Muscle layer of colon (tissue), 2 donors: ENCODE data around the gene CREB3L4.
"Not testable (repeated sequence)": the region's sequence is repeated elsewhere in the genome, so short reads cannot be mapped to it uniquely, and the experiment has no call there.

Source experiments
- H3K27ac ChIP-seq: one replicate; pipeline ENCODE4 v1.7.0; 2013; ENCODE audit warnings: low read depth, mild to moderate bottlenecking, low read length, moderate library complexity
- H3K27me3 ChIP-seq, 2 donors: one replicate each; pipeline ENCODE4 v1.7.0; 2013; ENCODE audit warnings: low read length in 2 of 2, mild to moderate bottlenecking in 2 of 2; ENCODE audit not compliant: insufficient read depth in 2 of 2, control insufficient read depth in 1 of 2
- H3K36me3 ChIP-seq: one replicate; pipeline ENCODE4 v1.7.0; 2013; ENCODE audit warnings: mild to moderate bottlenecking, low read length; ENCODE audit not compliant: insufficient read depth
- H3K4me1 ChIP-seq: one replicate; pipeline ENCODE4 v1.7.0; 2013; ENCODE audit warnings: mild to moderate bottlenecking, low read length; ENCODE audit not compliant: insufficient read depth
- H3K4me3 ChIP-seq, 2 donors: one replicate each; pipeline ENCODE4 v1.7.0; 2013; ENCODE audit warnings: low read length in 2 of 2, low read depth in 1 of 2, mild to moderate bottlenecking in 1 of 2, moderate library complexity in 1 of 2
- H3K9ac ChIP-seq: one replicate; pipeline ENCODE4 v1.7.0; 2013; ENCODE audit warnings: low read length
- H3K9me3 ChIP-seq: one replicate; pipeline ENCODE4 v1.7.0; 2013; ENCODE audit warnings: mild to moderate bottlenecking, low read length
- donor health status: abdominal sarcoma.
- donor health status: Adenocarcinoma of cecum.

The CREB3L4 gene

GRCh38 chr1:153963850-153964331 lies 3.8 kb upstream of the CREB3L4 start:
- Histone ChIP-seq H3K36me3 (peaks cover 18% of the 10 kb centered on the region), H3K9ac (peak overlapping the region; percentile 85), H3K4me1 (peaks cover 57% of the 10 kb centered on the region)

GRCh38 chr1:153968000-153968363 lies 280 bp downstream of the CREB3L4 start:
- Histone ChIP-seq H3K36me3 (no peaks in the 10 kb centered on the region), H3K27me3 (no peaks in the 10 kb centered on the region), H3K27ac (peak overlapping the region; percentile 73), H3K9ac (peak overlapping the region; percentile 44), H3K4me1 (peaks cover 29% of the 10 kb centered on the region), H3K9me3 (no peaks in the 10 kb centered on the region), H3K4me3 (peak overlapping the region; percentile 66 to 93)

More at GRCh38 chr1:153963850-153964331, 3.8 kb upstream of the CREB3L4 start:
- H3K9me3 ChIP-seq = no peaks in the 10 kb centered on the region
- H3K4me3 ChIP-seq = peak overlapping the region; percentile 67 to 79
- no peaks in the 10 kb centered on the region for H3K27me3 ChIP-seq
- peak overlapping the region; percentile 93 for H3K27ac ChIP-seq

GRCh38 chr1:153968408-153968807 lies 706 bp downstream of the CREB3L4 start:
- Histone ChIP-seq H3K27me3 (no peaks in the 10 kb centered on the region), H3K27ac (peak overlapping the region; percentile 73), H3K4me3 (peak overlapping the region; percentile 66 to 93), H3K9me3 (no peaks in the 10 kb centered on the region), H3K36me3 (peaks cover 4% of the 10 kb centered on the region), H3K4me1 (peaks cover 29% of the 10 kb centered on the region), H3K9ac (peak overlapping the region; percentile 44)

- peaks cover 27% of the 10 kb centered on the region for H3K4me1 ChIP-seq
- no peak overlapping the region for H3K9ac ChIP-seq
Observed at GRCh38 chr1:153968972-153969371, 1.3 kb downstream of the CREB3L4 start.

GRCh38 chr1:153970346-153970745 lies 2.6 kb downstream of the CREB3L4 start:
- Histone ChIP-seq H3K9me3 (no peaks in the 10 kb centered on the region), H3K4me3 (no peak overlapping the region), H3K36me3 (peaks cover 21% of the 10 kb centered on the region), H3K4me1 (peaks cover 20% of the 10 kb centered on the region), H3K27me3 (no peaks in the 10 kb centered on the region), H3K9ac (no peak overlapping the region), H3K27ac (no peak overlapping the region)

More at GRCh38 chr1:153968972-153969371, 1.3 kb downstream of the CREB3L4 start:
- Histone ChIP-seq H3K27ac (no peak overlapping the region), H3K36me3 (peaks cover 10% of the 10 kb centered on the region), H3K4me3 (no peak overlapping the region), H3K27me3 (no peaks in the 10 kb centered on the region), H3K9me3 (no peaks in the 10 kb centered on the region)

GRCh38 chr1:153973071-153973470 lies 5.4 kb downstream of the CREB3L4 start:
- no peaks in the 10 kb centered on the region for H3K9me3 ChIP-seq
- H3K9ac ChIP-seq = no peak overlapping the region
- H3K27me3 ChIP-seq = no peaks in the 10 kb centered on the region
- H3K4me3 ChIP-seq = no peak overlapping the region
- H3K27ac ChIP-seq = no peak overlapping the region
- H3K36me3 ChIP-seq = peaks cover 30% of the 10 kb centered on the region
- H3K4me1 ChIP-seq = peaks cover 23% of the 10 kb centered on the region

GRCh38 chr1:153973525-153973924 lies 5.8 kb downstream of the CREB3L4 start:
- Histone ChIP-seq H3K36me3 (peaks cover 30% of the 10 kb centered on the region), H3K9ac (no peak overlapping the region), H3K9me3 (no peaks in the 10 kb centered on the region), H3K4me1 (peaks cover 22% of the 10 kb centered on the region), H3K4me3 (no peak overlapping the region), H3K27me3 (no peaks in the 10 kb centered on the region), H3K27ac (no peak overlapping the region)

- H3K9ac ChIP-seq = peak overlapping the region; percentile 95
- peak overlapping the region; percentile 86 to 97 for H3K4me3 ChIP-seq
- H3K9me3 ChIP-seq = no peaks in the 10 kb centered on the region
- peaks cover 35% of the 10 kb centered on the region for H3K36me3 ChIP-seq
- peaks cover 20% of the 10 kb centered on the region for H3K4me1 ChIP-seq
- no peaks in the 10 kb centered on the region for H3K27me3 ChIP-seq
- H3K27ac ChIP-seq = peak overlapping the region; percentile 96
Observed at GRCh38 chr1:153976819-153977249, 9.1 kb downstream of the CREB3L4 start.

- Histone ChIP-seq H3K4me1 (peaks cover 20% of the 10 kb centered on the region), H3K4me3 (peak within 1 kb of the TSS; percentile 86 to 97), H3K9ac (peak within 1 kb of the TSS; percentile 95), H3K27ac (peak within 1 kb of the TSS; percentile 96), H3K27me3 (no peaks in the 10 kb centered on the region), H3K36me3 (peaks cover 42% of the 10 kb centered on the region), H3K9me3 (no peaks in the 10 kb centered on the region)
Observed at GRCh38 chr1:153977250-153978240, 9.8 kb downstream of the CREB3L4 start, which contains the start of gene JTB. Gene JTB (minus strand): TSS chr1:153977674. CDS start chr1:153977252, 422 bp downstream.

- H3K4me1 ChIP-seq = peaks cover 20% of the 10 kb centered on the region
- H3K27me3 ChIP-seq = no peaks in the 10 kb centered on the region
- no peaks in the 10 kb centered on the region for H3K9me3 ChIP-seq
- H3K27ac ChIP-seq = peak overlapping the region; percentile 96
- H3K4me3 ChIP-seq = peak overlapping the region; percentile 86 to 97
- peak overlapping the region; percentile 95 for H3K9ac ChIP-seq
- H3K36me3 ChIP-seq = peaks cover 43% of the 10 kb centered on the region
Observed at GRCh38 chr1:153978274-153978909, 10.7 kb downstream of the CREB3L4 start.

- H3K27me3 ChIP-seq, H3K9me3 ChIP-seq, H3K4me3 ChIP-seq, H3K9ac ChIP-seq, H3K27ac ChIP-seq: not testable (repeated sequence)
- Histone ChIP-seq H3K36me3 (peaks cover 40% of the 10 kb centered on the region), H3K4me1 (peaks cover 20% of the 10 kb centered on the region)
Observed at GRCh38 chr1:153979091-153979490, 11.4 kb downstream of the CREB3L4 start.
